Peyer's patch (tissue), 4 donors: ENCODE data around the gene PHLDA1.

Experiments used
- CTCF ChIP-seq, 6 experiments: fragments of 450-650 bp in 4 of 6; fragments of 200-600 bp in 2 of 6; sonication (generic) in 1 of 6; IDR thresholded peaks; one replicate each; pipeline ENCODE4 v1.5.1; 2017 to 2019; ENCODE audit warnings: antibody characterized with exemption in 6 of 6, mild to moderate bottlenecking in 3 of 6, moderate library complexity in 1 of 6
- POLR2A ChIP-seq, 2 donors: fragments of 450-650 bp; IDR thresholded peaks; one replicate each; pipeline ENCODE4 v1.5.1; 2017; ENCODE audit warnings: antibody characterized with exemption in 2 of 2, mild to moderate bottlenecking in 2 of 2, moderate library complexity in 2 of 2

- TF ChIP-seq CTCF (IDR thresholded peaks at IDR 0.05) (no peak), POLR2A (IDR thresholded peaks at IDR 0.05) (no peak)
Measured at GRCh38 chr12:75979181-75979580, 52.4 kb downstream of the PHLDA1 start.
